PC-9 (cell line): ENCODE results near the gene CD84. TPM values are rescaled to one million over a fixed set of nuclear protein-coding genes. Genes with fewer than 3 reads are reported as not detected.

Experiments
- BruUV-seq: library from RNA; stranded (reverse); fragments of 400-500 nt; replicated peaks from 2 replicates; lab custom pipeline; 2021; lab: Mats Ljungman, UMichigan
- CTCF ChIA-PET: fragments of 300-600 bp; sonication (Branson Sonifier 250); formaldehyde crosslinking; loops from one replicate; lab custom pipeline; 2022; ENCODE audit warnings: antibody characterized with exemption; lab: Charles Lee
- POLR2A ChIA-PET: fragments of 300-600 bp; sonication (Branson Sonifier 250); formaldehyde crosslinking; loops from one replicate; lab custom pipeline; 2022; ENCODE audit warnings: antibody characterized with exemption; ENCODE audit not compliant: unreplicated experiment; lab: Charles Lee
- DNase-seq, 2 experiments: peaks; one replicate each; pipeline versions ENCODE4 v3.0.0 to v3.0.0-alpha.2; 2015 to 2022; ENCODE audit warnings: mixed read lengths in 1 of 2
- H2AFZ ChIP-seq: fragments of 200-600 bp; sonication (generic); 2 replicates; pipeline ENCODE4 v1.8.1; 2017; ENCODE audit warnings: antibody characterized with exemption
- H3F3A ChIP-seq: fragments of 200-600 bp; sonication (generic); 2 replicates; pipeline ENCODE4 v1.8.1; 2017; ENCODE audit warnings: antibody characterized with exemption, mild to moderate bottlenecking, low read depth; ENCODE audit not compliant: insufficient read depth
- H3K27ac ChIP-seq: fragments of 200-600 bp; sonication (generic); 2 replicates; pipeline ENCODE4 v1.6.1; 2016; ENCODE audit warnings: mixed run types
- H3K27me3 ChIP-seq: fragments of 200-600 bp; sonication (generic); 2 replicates; pipeline ENCODE4 v1.6.1; 2016; ENCODE audit warnings: low read depth, mixed run types; ENCODE audit not compliant: insufficient read depth
- H3K36me3 ChIP-seq: fragments of 200-600 bp; sonication (generic); 2 replicates; pipeline ENCODE4 v1.6.1; 2016; ENCODE audit warnings: low read depth, mixed run types
- H3K4me1 ChIP-seq: fragments of 200-600 bp; sonication (generic); replicated peaks from 2 replicates; pipeline ENCODE4 v1.6.1; 2016; ENCODE audit warnings: mixed run types; ENCODE audit not compliant: insufficient read depth
- H3K4me2 ChIP-seq: fragments of 200-600 bp; sonication (generic); 2 replicates; pipeline ENCODE4 v1.6.1; 2017; ENCODE audit warnings: mixed run types
- H3K4me3 ChIP-seq: fragments of 200-600 bp; sonication (generic); 2 replicates; pipeline ENCODE4 v1.6.1; 2016; ENCODE audit warnings: mixed run types
- H3K79me2 ChIP-seq: fragments of 200-600 bp; sonication (generic); 2 replicates; pipeline ENCODE4 v1.6.1; 2017; ENCODE audit warnings: low read depth, mixed run types
- H3K9me2 ChIP-seq: fragments of 200-600 bp; sonication (generic); 2 replicates; pipeline ENCODE4 v1.8.1; 2017; ENCODE audit warnings: mild to moderate bottlenecking; ENCODE audit not compliant: insufficient read depth
- H3K9me3 ChIP-seq: fragments of 200-600 bp; sonication (generic); 2 replicates; pipeline ENCODE4 v1.8.1; 2016; ENCODE audit warnings: low read depth; ENCODE audit not compliant: insufficient read depth
- H4K20me1 ChIP-seq: fragments of 200-600 bp; sonication (generic); 2 replicates; pipeline ENCODE4 v1.8.1; 2017; ENCODE audit not compliant: insufficient read depth
- CTCF ChIP-seq: fragments of 200-600 bp; sonication (generic); conservative IDR thresholded peaks from 2 replicates; pipeline ENCODE4 v1.6.1; 2017; ENCODE audit warnings: mixed run types, antibody characterized with exemption, mild to moderate bottlenecking, moderate library complexity
- EZH2 ChIP-seq: fragments of 200-600 bp; sonication (generic); IDR thresholded peaks from 2 replicates; pipeline ENCODE4 v1.8.0; 2017; ENCODE audit warnings: antibody characterized with exemption, low read depth
- intact Hi-C: fragments of 100-400 bp; cut with micrococcal nuclease; formaldehyde crosslinking; loops from one replicate; pipeline ENCODE4 v1.10.0; 2022; ENCODE audit not compliant: unreplicated experiment
- total RNA-seq: library from RNA; stranded (reverse); gene quantifications from 2 replicates; pipeline ENCODE4 v1.2.3, GENCODE V29; 2021

Gene CD84
- total RNA-seq, 1 experiment from 2014 or later: not detected

GRCh38 chr1:160522622-160523345, 56.5 kb downstream of the CD84 start, which contains the start of gene SLAMF6:
Gene SLAMF6, minus strand, starts transcription at chr1:160523255. Its CDS starts 63 bp downstream, at chr1:160523192.
- H3K4me2 ChIP-seq: no peak within 1 kb of the TSS
- H3K4me3 ChIP-seq: no peak within 1 kb of the TSS
- H3K79me2 ChIP-seq: no peaks in the 10 kb centered on the region
- H3K27ac ChIP-seq: no peak within 1 kb of the TSS
- no peaks in the 10 kb centered on the region for H4K20me1 ChIP-seq
- ChIA-PET POLR2A (interaction anchor here (0.7 kb wide), 1 partner anchor 60 kb away, joined by 4 read pairs; no protein-coding TSS in a partner anchor), CTCF (no interaction called here)
- H3K4me1 ChIP-seq: no peaks in the 10 kb centered on the region
- no peaks in the 10 kb centered on the region for H3K36me3 ChIP-seq
- no TSS peak for BruUV-seq
- no peak for TF ChIP-seq CTCF
- TF ChIP-seq EZH2: no peak
- no peaks in the 10 kb centered on the region for H3K9me2 ChIP-seq
- no peak within 1 kb of the TSS for H2AFZ ChIP-seq
- H3K27me3 ChIP-seq: peaks cover 8% of the 10 kb centered on the region; the same call in 1 of the 2 replicates
- no peaks in the 10 kb centered on the region for H3K9me3 ChIP-seq
- no peak for DNase-seq
- H3F3A ChIP-seq: no peaks in the 10 kb centered on the region
- intact Hi-C loops: no loop called here

GRCh38 chr1:160522136-160522535, 57.2 kb downstream of the CD84 start:
- Histone ChIP-seq H3K4me1 (no peaks in the 10 kb centered on the region), H3K4me3 (no peak overlapping the region), H3K9me2 (no peaks in the 10 kb centered on the region), H3K9me3 (no peaks in the 10 kb centered on the region), H3K36me3 (no peaks in the 10 kb centered on the region), H2AFZ (no peak overlapping the region), H3K79me2 (no peaks in the 10 kb centered on the region), H3K27me3 (peaks cover 7% of the 10 kb centered on the region; the same call in 1 of the 2 replicates), H3K27ac (no peak overlapping the region), H4K20me1 (no peaks in the 10 kb centered on the region), H3F3A (no peaks in the 10 kb centered on the region), H3K4me2 (no peak overlapping the region)
- DNase-seq: no peak
- CTCF ChIA-PET: no interaction called here
- TF ChIP-seq CTCF: no peak
- no peak for TF ChIP-seq EZH2
- no TSS peak for BruUV-seq
- POLR2A ChIA-PET: no interaction called here
- intact Hi-C loops: no loop called here

GRCh38 chr1:160521554-160521953, 57.7 kb downstream of the CD84 start:
- Histone ChIP-seq H3F3A (no peaks in the 10 kb centered on the region), H3K4me3 (no peak overlapping the region), H3K4me2 (no peak overlapping the region), H3K9me3 (no peaks in the 10 kb centered on the region), H3K27ac (no peak overlapping the region), H3K4me1 (no peaks in the 10 kb centered on the region), H3K36me3 (no peaks in the 10 kb centered on the region), H3K79me2 (no peaks in the 10 kb centered on the region), H2AFZ (no peak overlapping the region), H3K27me3 (peaks cover 3% of the 10 kb centered on the region; the same call in 1 of the 2 replicates), H3K9me2 (no peaks in the 10 kb centered on the region), H4K20me1 (no peaks in the 10 kb centered on the region)
- BruUV-seq: no TSS peak
- CTCF ChIA-PET: no interaction called here
- TF ChIP-seq EZH2 (no peak), CTCF (no peak)
- POLR2A ChIA-PET: no interaction called here
- no peak for DNase-seq
- intact Hi-C loops: no loop called here
